PC-3 (cell line): ENCODE results near the gene DUOX2.

Experiments used
- CTCF ChIP-seq: fragments of 300-600 bp; sonication (generic); conservative IDR thresholded peaks from 2 replicates; pipeline ENCODE4 v1.5.1; 2017; ENCODE audit warnings: antibody characterized with exemption, low read depth, mild to moderate bottlenecking, low read length
- EZH2phosphoT487 ChIP-seq: fragments of 300-600 bp; sonication (generic); IDR thresholded peaks from 2 replicates; pipeline ENCODE4 v1.6.1; 2018; ENCODE audit warnings: mild to moderate bottlenecking, antibody characterized with exemption, low read length, borderline replicate concordance

GRCh38 chr15:45091161-45091560 lies 22.8 kb downstream of the DUOX2 start:
- TF ChIP-seq CTCF (no peak), EZH2phosphoT487 (no peak)
